ENCODE data around the gene TTLL11.
"Not testable (repeated sequence)": the region's sequence is repeated elsewhere in the genome, so short reads cannot be mapped to it uniquely, and the experiment has no call there.

The TTLL11 gene

GRCh38 chr9:121809356-121810050 lies 283.6 kb downstream of the TTLL11 start:
- DNase-seq: no peak

GRCh38 chr9:121808781-121809180 lies 284.3 kb downstream of the TTLL11 start:
- no peak for DNase-seq

- DNase-seq: peak in 2 of 3 experiments; percentile 20 to 60
Observed at GRCh38 chr9:121807823-121808278, 285.3 kb downstream of the TTLL11 start.

- DNase-seq: no peak
Observed at GRCh38 chr9:121807069-121807822, 285.9 kb downstream of the TTLL11 start.

- no peak for DNase-seq
Observed at GRCh38 chr9:121802753-121803152, 290.4 kb downstream of the TTLL11 start.

- DNase-seq: no peak
Observed at GRCh38 chr9:121801579-121801978, 291.5 kb downstream of the TTLL11 start.

- no peak for DNase-seq
Observed at GRCh38 chr9:121800376-121800775, 292.7 kb downstream of the TTLL11 start.

- DNase-seq: no peak
Observed at GRCh38 chr9:121798941-121799340, 294.2 kb downstream of the TTLL11 start.

- DNase-seq: no peak
Observed at GRCh38 chr9:121797081-121797480, 296.0 kb downstream of the TTLL11 start.

GRCh38 chr9:121794334-121794733 lies 298.8 kb downstream of the TTLL11 start:
- DNase-seq: not testable (repeated sequence)

- not testable (repeated sequence) for DNase-seq
Observed at GRCh38 chr9:121792476-121792875, 300.6 kb downstream of the TTLL11 start.

- DNase-seq: no peak
Observed at GRCh38 chr9:121790841-121791240, 302.3 kb downstream of the TTLL11 start.

GRCh38 chr9:121788686-121789366 lies 304.3 kb downstream of the TTLL11 start:
- no peak for DNase-seq

- DNase-seq: no peak
Observed at GRCh38 chr9:121786998-121787422, 306.1 kb downstream of the TTLL11 start.

GRCh38 chr9:121786543-121786948 lies 306.6 kb downstream of the TTLL11 start:
- DNase-seq: no peak

- no peak for DNase-seq
Observed at GRCh38 chr9:121785673-121786542, 307.2 kb downstream of the TTLL11 start.

- peak in 2 of 3 experiments; percentile 39 to 64 for DNase-seq
Observed at GRCh38 chr9:121784731-121785411, 308.2 kb downstream of the TTLL11 start.

- peak in 2 of 3 experiments; percentile 29 to 73 for DNase-seq
Observed at GRCh38 chr9:121783521-121784507, 309.3 kb downstream of the TTLL11 start.

GRCh38 chr9:121783111-121783510 lies 310.0 kb downstream of the TTLL11 start:
- no peak for DNase-seq

GRCh38 chr9:121782514-121783110 lies 310.5 kb downstream of the TTLL11 start:
- DNase-seq: no peak

Measured in NCI-H1417 (cell line).